Inferior parietal cortex (tissue), 1 donor: ENCODE measurements around the gene SEC24D.
"Not testable (repeated sequence)": the region's sequence is repeated elsewhere in the genome, so short reads cannot be mapped to it uniquely, and the experiment has no call there.

Experiments used
- DNase-seq: peaks from one replicate; pipeline ENCODE4 v3.0.0-alpha.2; 2016; ENCODE audit errors: extremely low spot score

SEC24D gene

GRCh38 chr4:118835571-118836300, at the start of gene SEC24D:
Gene SEC24D (minus strand): TSS chr4:118836126. CDS start chr4:118833696, 2,430 bp downstream.
- DNase-seq = peak; percentile 81

- DNase-seq = no peak
Measured at GRCh38 chr4:118884716-118885115, 48.8 kb upstream of the SEC24D start.

- DNase-seq = no peak
Measured at GRCh38 chr4:118883861-118884260, 47.9 kb upstream of the SEC24D start.

- DNase-seq = no peak
Measured at GRCh38 chr4:118881512-118882146, 45.7 kb upstream of the SEC24D start.

- DNase-seq = no peak
Measured at GRCh38 chr4:118879409-118879808, 43.5 kb upstream of the SEC24D start.

GRCh38 chr4:118878507-118878906, 42.6 kb upstream of the SEC24D start:
- DNase-seq = not testable (repeated sequence)

- no peak for DNase-seq
Measured at GRCh38 chr4:118877797-118878196, 41.9 kb upstream of the SEC24D start.

GRCh38 chr4:118872181-118872580, 36.3 kb upstream of the SEC24D start:
- no peak for DNase-seq

GRCh38 chr4:118869808-118870342, 33.9 kb upstream of the SEC24D start:
- no peak for DNase-seq

- no peak for DNase-seq
Measured at GRCh38 chr4:118867311-118868067, 31.6 kb upstream of the SEC24D start.

- no peak for DNase-seq
Measured at GRCh38 chr4:118866442-118866841, 30.5 kb upstream of the SEC24D start.

- DNase-seq = no peak
Measured at GRCh38 chr4:118865091-118865708, 29.3 kb upstream of the SEC24D start.

GRCh38 chr4:118858779-118859178, 22.9 kb upstream of the SEC24D start:
- no peak for DNase-seq

GRCh38 chr4:118857760-118858159, 21.8 kb upstream of the SEC24D start:
- no peak for DNase-seq

- DNase-seq = no peak
Measured at GRCh38 chr4:118850488-118851173, 14.7 kb upstream of the SEC24D start.

- no peak for DNase-seq
Measured at GRCh38 chr4:118849867-118850487, 14.1 kb upstream of the SEC24D start.

GRCh38 chr4:118848901-118849300, 13.0 kb upstream of the SEC24D start:
- DNase-seq = no peak

GRCh38 chr4:118848242-118848641, 12.3 kb upstream of the SEC24D start:
- no peak for DNase-seq

- DNase-seq = peak; percentile 58
Measured at GRCh38 chr4:118846979-118847378, 11.1 kb upstream of the SEC24D start.

- DNase-seq = no peak
Measured at GRCh38 chr4:118845552-118846050, 9.7 kb upstream of the SEC24D start.

- DNase-seq = no peak
Measured at GRCh38 chr4:118843237-118843636, 7.3 kb upstream of the SEC24D start.
